DMS114 treated with DMSO at 0.1 percent for 48 hours (cell line): Measurements from ENCODE around the gene DIP2C.
"Not testable (repeated sequence)": the region's sequence is repeated elsewhere in the genome, so short reads cannot be mapped to it uniquely, and the experiment has no call there.

Source experiments
- DNase-seq: peaks from one replicate; lab custom pipeline; 2025; ENCODE audit not compliant: unreplicated experiment; lab: John Stamatoyannopoulos, UW

The DIP2C gene

DNA sequence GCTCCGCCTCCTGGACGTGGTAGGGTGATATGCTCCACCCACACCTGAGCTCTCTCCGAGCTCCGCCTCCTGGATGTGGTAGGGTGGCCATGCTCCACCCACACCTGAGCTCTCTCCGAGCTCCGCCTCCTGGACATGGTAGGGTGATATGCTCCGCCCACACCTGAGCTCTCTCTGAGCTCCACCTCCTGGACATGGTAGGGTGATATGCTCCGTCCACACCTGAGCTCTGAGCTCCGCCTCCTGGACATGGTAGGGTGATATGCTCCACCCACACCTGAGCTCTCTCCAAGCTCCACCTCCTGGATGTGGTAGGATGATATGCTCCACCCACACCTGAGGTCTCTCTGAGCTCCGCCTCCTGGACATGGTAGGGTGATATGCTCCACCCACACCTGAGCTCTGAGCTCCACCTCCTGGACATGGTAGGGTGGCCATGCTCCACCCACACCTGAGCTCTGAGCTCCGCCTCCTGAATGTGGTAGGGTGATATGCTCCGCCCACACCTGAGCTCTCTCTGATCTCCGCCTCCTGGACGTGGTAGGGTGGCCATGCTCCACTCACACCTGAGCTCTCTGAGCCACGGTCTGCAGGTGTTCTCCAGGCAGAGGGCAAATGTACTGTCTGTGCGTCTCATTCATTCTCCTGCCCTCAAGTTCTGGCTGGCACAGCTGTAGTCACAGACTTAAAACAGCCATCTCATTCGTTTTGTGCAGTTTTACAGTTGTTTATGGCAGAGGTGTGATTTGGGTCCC is 252.4 kb downstream of the DIP2C start:
- no peak for DNase-seq

DNA sequence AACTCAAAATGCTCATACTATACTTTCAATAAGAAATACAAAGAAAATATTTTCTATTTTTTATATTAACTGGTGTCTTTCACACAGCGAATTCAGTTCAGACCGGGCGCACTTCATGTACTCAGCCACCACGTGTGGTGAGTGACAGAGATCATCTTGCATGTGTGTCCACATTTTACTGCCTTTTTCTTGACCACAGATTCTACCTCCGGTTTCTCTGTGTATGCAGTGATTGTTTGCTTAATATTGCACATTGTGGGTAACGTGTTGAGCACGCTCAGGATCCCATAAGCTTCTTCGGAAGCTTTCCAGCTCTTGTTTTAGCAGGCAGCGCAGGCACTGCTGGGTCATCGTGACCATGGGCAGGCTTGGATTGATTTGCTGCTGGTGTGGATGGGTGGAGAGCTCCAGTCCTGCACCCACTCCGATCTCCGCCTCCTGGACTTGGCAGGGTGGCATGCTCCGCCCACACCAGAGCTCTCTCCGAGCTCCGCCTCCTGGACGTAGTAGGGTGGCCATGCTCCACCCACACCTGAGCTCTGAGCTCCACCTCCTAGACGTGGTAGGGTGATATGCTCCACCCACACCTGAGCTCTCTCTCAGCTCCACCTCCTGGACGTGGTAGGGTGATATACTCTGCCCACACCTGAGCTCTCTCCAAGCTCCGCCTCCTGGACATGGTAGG is 253.3 kb downstream of the DIP2C start:
- no peak for DNase-seq

DNA sequence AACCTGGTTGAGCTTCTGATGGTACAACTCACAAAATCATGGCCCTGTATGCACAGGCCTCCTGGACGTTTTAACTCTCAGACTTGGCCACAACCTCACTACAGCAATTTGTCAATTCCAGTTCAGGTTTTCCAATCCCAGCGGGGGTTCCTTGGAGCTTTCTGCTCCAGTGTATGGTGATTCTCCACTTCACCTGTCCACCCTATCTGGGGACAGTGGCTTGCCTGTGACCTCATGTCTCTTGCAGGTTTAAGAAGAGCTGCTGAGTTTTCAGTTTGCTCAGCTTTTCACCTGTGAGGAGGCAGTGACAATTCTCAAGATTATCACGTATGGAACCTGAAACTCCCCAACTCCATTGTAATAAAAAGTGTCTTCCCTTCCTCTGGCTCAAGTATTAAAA is 254.1 kb downstream of the DIP2C start:
- no peak for DNase-seq

DNA sequence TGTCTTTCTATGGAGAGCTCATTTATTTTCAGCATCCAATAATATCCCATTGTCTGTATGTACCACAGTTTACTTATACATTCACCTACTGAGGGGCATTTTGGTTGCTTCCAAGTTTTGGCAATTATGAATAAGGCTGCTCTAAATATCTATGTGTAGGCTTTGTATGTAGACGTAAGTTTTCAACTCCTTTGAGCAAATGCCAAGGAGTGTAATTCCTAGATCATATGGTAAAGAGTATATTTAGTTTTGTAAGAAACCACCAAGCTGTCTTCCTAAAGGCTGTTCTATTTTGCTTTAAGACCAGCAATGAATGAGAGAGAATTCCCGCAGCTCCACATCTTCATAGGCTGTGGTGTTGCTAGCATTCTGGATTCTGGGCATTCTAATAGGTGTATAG is 259.8 kb downstream of the DIP2C start:
- DNase-seq = no peak

DNA sequence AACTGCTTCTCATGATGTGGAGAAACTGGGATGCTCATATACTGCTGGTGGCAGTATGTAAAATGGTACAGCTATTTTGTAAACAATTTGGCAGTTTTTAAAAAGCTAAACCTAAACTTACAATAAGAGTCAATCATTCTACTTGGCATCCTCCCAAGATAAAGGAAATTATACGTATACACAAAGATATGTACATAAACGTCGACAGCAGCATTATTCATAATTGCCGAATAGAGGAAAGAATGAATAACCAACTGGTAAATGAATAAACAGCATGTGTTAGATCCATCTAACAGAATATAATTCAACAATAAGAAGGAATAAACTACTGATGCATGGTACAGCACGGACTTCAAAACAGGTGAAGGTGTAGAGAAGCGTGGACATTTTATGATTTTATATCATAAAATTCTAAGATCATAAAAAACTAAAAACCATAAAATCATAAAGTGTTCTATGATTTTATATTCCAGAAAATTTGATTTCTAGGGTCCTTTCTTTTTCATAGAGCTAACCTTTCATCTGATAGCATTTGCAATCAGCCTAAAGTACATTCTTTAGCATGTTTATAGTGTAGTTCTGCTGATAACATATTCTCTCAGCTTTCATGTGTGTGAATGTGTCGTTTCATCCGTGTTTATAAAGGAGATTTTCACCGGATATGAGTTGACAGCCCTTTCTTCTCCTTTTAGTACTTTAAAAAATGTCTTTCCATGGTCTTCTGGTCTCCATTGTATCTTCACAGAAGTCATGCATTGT is 261.5 kb downstream of the DIP2C start:
- DNase-seq = no peak

DNA sequence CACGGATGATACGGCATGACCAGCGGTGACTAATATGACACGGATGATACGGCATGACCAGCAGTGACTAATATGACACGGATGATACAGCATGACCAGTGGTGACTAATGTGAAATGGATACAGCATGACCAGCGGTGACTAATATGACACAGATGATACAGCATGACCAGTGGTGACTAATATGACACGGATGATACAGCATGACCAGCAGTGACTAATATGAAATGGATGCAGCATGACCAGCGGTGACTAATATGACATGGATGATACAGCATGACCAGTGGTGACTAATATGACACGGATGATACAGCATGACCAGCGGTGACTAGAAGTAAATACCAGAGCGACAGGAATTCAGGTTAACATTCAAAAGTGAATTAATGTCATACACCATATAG is 264.1 kb downstream of the DIP2C start:
- DNase-seq = not testable (repeated sequence)

DNA sequence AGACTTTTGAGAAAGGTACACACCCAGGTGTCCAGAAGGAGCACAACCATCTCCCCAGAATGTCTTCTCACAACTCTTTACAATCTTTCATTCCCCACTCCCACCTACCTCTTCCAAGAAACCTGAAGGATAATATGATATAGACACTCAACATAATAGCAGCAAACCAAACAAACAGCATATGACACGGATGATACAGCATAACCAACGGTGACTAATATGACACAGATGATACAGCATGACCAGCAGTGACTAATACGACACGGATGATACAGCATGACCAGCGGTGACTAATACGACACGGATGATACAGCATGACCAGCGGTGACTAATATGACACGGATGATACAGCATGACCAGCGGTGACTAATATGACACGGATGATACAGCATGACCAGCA is 264.7 kb downstream of the DIP2C start:
- not testable (repeated sequence) for DNase-seq

DNA sequence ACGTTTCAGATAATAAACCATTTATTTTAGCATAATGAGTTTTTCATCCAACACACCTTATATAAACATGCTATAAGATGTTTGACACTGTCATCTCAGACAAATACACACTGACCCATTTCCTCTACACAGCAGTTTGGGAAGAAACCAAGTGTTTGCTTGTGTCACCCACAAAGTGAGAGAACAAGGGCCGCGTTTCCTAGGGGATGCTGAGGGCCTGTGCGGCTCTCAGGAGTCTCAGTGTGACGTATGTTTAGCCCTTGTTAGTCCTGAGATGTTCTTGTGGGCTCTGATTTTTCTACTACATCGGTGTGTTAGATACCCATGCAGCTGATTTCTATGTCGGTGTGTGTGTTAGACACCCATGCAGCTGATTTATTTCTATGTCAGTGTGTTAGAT is 266.3 kb downstream of the DIP2C start:
- no peak for DNase-seq

DNA sequence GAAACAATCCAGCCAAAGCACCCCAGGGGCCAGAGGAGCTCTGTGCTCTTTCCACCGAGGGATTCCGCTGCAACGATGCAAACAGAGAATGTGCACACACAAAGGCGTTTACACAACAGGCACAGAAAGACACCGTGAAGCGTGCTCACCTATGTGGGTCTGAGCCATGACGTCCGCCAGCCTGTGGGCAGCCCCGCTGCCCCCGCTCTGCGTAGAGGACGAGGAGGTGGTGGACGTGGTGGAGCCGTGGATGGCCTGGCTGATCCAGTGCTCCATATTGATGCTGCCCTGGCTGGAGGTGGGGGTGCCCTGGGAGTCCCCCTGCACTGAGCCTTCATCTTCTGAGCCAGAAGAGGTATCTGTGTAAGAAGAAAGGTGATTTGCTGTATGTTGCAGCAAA is 266.8 kb downstream of the DIP2C start:
- no peak for DNase-seq

DNA sequence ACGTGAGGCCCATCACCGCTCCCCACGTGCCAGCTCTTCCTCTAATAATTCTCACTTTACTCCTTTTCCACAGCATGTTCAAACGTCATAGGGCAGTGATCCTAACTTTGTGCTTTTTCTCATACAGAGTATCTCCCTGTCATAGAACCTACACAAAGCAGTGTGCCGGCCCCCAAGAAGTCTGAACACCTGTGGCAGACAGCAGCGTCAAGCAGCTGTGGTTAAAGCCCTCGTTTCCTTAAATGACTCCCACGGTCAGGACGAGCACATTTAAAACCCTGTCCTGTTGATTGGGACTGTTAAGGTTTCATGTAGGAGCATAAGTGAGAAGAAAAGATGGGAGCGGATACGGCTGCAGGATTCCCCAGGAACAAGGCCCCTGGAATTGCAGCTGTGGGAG is 267.2 kb downstream of the DIP2C start:
- no peak for DNase-seq

DNA sequence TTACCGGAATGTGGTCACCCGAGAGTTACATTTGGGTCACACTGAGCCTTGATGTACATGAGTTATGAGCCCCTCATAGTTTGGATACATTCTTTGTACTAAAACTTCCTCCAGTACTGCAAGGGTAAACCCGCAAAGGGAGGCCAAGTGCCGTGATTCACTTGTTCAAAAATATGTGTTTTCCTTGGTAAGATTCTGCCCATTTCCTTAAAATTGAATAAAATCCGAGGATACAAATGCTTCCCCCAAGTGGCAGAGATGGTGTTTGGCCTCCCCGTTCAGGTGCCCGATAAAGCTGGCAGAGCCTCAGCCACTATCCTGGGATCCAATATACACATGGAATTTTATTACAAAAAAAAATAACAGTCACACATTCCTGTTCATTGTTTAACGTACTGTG is 268.3 kb downstream of the DIP2C start:
- DNase-seq = no peak

DNA sequence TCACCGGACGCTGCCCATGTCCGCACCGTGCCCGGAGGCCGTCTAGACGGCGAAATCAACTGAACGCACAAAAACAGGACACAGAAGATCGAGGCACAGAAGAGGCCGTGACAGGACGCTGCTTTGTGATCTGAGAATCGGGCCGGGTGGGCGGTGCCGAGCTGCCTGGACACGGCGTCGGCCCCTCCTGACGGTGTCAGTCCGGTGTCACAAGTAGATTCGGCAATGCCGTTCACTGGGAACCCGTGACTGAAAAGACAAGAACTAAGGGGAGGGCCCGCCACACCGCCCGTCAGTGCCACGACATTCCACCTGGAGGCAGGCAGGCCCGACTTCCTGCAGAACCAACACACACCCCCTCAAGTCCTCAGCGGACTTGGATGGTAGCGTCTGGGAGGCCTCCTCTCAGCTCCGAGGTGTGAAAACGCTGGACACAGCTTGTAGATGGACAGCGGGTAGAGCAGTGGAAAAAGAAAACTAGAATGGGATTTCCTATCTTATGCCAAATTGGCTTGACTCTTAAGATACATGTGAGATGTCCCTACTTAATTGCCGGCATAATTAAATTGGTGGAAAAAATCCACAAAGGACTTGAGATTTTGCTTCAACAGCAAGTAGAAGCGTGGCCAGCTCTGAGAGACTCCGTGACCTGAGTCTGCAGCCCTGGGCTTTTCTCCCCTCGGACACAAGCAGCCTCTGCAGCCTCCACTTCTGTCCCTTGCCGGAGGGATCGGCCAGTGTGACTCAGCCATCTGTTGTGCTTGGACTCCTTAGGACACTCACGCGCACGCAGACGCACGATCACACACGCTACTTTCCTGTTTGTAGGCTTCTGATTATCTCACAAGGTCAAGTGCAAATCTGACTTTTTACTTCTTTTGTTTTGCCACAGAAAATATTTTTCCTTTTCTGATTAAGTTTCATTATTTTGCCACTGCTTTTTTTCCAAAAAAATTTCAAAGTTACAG is 269.0 kb downstream of the DIP2C start:
- no peak for DNase-seq

DNA sequence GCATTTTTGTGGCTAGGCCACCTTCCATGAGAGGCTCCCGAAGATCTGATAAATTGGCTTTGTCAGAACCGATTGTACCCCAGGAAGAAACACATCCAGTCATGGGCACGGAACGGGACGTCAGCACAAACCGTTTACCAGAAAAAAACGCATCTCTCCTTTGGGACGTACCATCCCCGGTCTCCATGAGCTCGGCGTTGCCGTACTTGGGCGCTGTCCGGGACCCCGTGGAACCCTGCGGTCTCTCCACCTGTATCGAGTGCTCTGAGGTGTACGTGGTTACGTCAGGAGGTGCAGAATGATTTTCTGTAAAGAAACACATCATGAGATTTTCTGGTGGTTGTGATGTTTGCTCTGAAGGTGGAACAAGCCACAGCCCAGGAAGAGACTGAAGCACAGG is 270.6 kb downstream of the DIP2C start:
- no peak for DNase-seq

DNA sequence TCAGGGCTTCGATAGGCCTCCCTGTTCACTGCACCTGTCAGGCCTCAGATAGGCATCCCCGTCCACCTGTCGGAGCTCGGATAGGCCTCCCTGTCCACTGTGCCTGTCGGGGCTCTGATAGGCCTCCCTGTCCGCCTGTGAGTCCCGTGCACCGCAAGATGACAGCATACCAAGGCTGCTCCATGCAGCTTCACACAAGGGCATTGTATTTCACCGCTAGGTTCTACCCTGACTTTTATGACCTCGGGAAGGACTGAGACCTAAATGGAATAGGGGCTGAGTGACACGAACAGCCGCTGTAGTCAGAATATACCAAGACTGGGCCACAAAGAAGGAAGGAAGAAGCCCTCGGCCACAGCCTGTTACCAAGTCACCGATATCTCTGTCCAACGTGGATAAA is 271.2 kb downstream of the DIP2C start:
- no peak for DNase-seq

DNA sequence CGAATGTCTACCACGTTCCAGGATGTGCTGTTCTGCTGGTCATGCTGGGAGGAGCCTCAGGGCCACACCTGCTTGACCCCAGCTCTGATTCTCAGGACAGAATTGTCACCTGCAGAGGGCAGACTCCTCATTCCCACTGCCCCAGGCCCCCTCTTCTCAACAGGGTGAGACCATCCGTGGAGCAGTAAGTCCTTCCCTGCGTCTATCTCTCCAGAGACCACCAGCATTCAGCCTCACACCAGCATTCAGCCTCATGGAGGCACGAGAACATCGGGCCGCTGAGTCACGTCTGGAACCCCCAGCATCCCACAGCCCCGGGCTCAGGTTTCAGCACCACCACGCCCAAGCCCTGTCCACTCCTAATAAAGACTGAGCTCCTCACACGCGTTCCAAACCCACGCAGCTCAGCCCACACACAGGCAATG is 273.4 kb downstream of the DIP2C start:
- DNase-seq = no peak

DNA sequence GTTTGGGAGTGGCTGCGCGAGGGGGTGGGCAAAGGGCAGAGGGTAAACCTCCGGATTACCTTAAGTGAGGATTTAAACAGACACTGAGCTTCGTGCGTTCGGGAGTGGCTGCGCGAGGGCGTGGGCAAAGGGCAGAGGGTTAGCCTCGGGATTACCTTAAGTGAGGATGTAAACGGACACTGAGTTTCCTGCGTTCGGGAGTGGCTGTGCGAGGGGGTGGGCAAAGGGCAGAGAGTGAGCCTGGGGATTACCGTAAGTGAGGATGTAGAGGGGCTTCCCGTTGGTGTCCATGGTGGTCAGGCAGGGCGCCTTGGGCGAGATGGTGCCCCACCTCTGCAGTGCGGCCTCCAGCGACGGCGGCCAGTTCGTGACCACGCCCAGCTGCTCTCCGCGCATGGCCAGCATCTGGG is 275.8 kb downstream of the DIP2C start:
- no peak for DNase-seq

DNA sequence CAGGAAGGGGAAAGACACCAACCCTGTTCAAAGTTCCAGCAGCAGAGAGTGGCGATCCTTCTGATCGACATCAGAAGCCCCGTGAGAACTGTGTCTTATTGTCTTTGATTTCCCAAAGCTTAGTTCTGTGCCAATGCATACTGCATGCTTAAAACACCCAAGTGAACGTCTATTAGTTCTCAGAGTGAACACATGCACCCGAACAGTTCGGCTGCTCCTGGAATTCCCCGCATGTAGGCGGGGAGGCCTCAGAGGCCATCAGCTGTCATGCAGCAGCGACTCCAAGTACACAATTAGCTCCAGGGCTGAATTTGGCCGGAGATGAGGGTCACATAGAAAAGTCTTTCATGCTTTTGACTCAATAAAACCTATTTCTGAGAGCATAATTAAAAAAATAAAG is 277.4 kb downstream of the DIP2C start:
- no peak for DNase-seq

DNA sequence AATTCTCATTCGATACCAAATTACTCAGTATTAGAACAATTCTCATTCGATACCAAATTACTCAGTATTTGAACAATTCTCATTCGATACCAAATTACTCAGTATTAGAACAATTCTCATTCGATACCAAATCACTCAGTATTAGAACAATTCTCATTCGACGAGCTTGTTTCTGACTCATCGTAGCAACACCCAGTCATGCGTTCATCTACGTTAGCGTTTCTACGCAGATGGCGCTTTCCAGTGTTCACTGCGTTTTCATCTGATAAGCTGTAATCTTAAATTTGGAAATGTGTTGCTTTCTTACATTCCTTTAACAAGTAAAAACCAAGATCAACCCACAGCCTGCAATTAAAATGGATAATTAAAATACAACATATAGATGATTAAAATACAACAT is 277.9 kb downstream of the DIP2C start:
- no peak for DNase-seq

DNA sequence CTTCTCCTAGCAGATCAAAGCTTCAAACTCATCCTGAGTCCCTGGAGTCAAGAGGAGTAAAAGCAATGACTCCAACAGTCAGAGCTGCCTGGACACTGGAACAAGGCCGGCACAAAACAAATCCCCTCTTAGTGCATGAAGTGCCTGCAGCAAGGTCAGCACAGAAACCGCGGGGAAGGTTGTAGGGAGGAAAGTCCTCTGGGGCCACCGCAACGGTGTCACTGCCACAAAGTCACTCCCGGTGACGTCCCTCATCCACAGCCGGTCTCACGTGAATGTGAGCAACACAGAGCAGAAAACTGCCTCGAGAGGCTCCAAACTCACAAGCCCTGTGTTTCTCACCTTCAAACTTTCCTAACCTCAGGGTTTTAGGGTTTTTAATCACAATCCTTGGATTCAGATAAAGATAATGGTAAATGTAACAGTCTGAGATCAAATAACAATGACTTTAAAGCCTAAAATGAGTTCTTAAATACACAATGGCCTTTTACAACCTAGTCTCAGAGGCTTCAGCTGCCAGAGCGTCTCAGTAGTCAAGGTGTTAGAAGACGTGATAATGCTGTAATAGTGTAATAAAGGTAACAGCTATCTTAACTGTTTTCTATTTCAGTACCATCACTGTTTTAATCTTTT is 279.9 kb downstream of the DIP2C start:
- DNase-seq = no peak

DNA sequence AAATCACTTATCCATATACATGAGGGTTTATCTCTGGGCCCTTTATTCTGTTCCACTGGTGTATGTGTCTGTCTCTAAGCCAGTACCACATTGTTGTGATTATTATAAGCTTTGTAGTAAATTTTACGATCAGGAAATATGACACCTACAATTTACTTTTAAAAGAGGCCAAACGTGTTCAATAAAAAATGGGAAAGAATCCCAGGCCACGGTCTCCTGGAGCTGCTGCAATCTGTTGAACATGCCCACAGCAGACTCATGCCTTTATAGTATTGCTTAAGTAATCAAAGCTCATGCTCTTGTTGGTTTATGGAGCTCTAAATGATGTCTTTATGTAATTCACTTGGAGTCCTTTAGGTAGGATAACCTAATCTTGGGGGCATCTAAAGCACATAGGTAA is 281.2 kb downstream of the DIP2C start:
- no peak for DNase-seq
